Fibroblast of villous mesenchyme (primary cell): ENCODE measurements around the gene CPA2. TPM values are rescaled to one million over a fixed set of nuclear protein-coding genes. Genes with fewer than 3 reads are reported as not detected.
A peak's percentile ranks its signal among the peaks of the same experiment; 100 is the strongest.

Source experiments
- DNase-seq: peaks from one replicate; pipeline ENCODE4 v3.0.0-alpha.2; 2010; ENCODE audit warnings: low read depth
- H3K4me3 ChIP-seq: 2 replicates; pipeline ENCODE4 v1.5.1; 2011; ENCODE audit warnings: low read depth, mild to moderate bottlenecking, low read length
- total RNA-seq: library from RNA; depleted of rRNA; stranded (reverse); fragments of >200 nt; gene quantifications from 2 replicates; pipeline ENCODE4 v1.2.3, GENCODE V29; 2012
- TF ChIP-seq, protein P1 (sequence below): IDR thresholded peaks from 2 replicates; pipeline ENCODE4 v1.5.1; 2012; ENCODE audit warnings: low read depth, mild to moderate bottlenecking, low read length; ENCODE audit not compliant: insufficient read depth

CPA2 gene
- total RNA-seq, 1 donor, result not detected

DNA sequence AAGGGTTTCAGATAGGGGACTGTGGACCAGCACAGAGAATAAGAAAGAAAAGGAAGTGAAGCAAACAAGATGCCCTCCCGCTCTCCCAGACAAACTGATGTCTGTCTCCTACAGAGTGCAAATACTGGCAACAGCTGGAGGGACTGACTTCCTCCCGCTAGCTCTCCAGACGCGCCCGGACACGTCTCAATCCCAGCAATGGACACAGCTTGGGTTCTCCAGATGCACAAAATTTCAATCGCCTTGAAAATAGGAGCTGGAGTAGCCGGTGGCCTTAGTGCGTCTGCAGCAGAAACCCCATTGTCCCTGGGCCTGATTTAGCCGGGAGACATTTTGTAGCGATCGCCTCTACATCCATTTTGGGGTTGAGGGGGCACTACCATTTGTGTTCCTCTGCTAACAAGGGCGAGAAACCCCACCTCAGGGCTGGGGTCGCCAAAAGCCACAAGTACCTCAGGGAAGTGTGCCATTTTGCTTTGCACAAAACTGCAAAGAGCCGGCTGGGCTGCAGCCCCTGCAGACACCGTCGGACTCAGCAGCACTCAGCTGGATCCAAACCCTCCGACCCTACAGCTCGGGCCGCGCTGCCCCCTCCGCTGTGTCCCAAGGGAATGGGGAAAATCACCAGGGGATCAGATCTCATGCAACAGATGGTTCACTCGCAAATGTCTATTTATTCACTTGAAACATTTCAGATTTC, 5.9 kb downstream of the CPA2 start:
- TF ChIP-seq, protein P1, sequence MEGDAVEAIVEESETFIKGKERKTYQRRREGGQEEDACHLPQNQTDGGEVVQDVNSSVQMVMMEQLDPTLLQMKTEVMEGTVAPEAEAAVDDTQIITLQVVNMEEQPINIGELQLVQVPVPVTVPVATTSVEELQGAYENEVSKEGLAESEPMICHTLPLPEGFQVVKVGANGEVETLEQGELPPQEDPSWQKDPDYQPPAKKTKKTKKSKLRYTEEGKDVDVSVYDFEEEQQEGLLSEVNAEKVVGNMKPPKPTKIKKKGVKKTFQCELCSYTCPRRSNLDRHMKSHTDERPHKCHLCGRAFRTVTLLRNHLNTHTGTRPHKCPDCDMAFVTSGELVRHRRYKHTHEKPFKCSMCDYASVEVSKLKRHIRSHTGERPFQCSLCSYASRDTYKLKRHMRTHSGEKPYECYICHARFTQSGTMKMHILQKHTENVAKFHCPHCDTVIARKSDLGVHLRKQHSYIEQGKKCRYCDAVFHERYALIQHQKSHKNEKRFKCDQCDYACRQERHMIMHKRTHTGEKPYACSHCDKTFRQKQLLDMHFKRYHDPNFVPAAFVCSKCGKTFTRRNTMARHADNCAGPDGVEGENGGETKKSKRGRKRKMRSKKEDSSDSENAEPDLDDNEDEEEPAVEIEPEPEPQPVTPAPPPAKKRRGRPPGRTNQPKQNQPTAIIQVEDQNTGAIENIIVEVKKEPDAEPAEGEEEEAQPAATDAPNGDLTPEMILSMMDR, result no peak
- no peak overlapping the region for H3K4me3 ChIP-seq
- peak; percentile 28 for DNase-seq

DNA sequence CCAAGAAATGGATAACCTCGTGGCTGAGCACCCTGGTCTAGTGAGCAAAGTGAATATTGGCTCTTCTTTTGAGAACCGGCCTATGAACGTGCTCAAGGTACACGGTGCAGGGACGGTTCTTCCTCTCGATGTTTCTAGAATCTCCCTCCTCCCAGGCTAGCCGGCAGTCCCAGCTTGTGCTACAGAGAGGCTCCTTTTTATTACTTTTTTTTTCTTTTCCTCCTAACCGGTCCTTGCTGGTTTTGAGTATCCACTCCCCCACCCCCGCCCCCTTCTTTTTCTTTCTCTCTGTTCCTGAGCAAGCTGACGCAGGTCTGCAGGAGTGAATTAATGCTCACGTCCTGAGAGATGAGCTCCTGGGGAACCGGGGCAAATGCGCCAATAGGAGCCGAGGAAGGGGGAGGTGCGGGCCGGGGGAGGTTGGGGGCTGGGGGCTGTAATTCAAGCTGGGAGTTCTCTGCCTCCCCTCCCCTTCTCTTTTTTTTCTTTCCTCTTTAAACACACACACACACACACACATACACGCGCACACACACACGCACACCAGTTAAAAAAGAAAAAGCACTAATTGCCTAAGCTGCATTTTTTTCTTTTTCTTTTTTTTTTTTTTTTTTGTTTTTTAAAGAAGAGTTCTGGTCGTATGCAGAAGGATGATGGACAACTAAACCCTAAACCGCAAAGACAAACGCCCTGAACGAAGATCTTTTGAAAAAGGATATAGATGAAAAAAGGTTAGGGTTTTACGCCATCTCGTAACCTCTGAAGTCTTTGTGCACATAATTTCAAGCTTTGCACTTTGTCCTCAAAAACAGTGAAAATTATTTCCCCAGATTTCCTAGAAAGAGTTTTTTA, 6.6 kb downstream of the CPA2 start:
- H3K4me3 ChIP-seq, result peak overlapping the region; percentile 19
- TF ChIP-seq, protein P1, result no peak
- DNase-seq, result peak; percentile 94

DNA sequence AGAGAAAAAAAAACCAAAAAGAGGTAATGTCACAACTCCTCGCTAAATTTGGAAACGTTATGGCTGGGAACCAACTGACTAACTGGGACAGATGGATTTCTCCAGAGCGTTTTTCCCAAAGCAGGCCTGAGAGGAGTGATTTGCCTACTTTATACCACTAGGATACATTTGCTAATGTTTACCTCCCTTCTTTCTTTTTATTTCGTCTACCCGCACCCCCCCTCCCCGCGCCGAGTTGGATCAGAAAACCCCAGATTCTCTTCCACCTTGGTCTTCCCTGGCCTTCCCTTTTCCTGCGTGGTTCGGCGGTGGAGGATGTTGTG, 7.2 kb downstream of the CPA2 start:
- peak overlapping the region; percentile 19 for H3K4me3 ChIP-seq
- DNase-seq, result peak; percentile 92
- TF ChIP-seq, protein P1, result peak; percentile 20

DNA sequence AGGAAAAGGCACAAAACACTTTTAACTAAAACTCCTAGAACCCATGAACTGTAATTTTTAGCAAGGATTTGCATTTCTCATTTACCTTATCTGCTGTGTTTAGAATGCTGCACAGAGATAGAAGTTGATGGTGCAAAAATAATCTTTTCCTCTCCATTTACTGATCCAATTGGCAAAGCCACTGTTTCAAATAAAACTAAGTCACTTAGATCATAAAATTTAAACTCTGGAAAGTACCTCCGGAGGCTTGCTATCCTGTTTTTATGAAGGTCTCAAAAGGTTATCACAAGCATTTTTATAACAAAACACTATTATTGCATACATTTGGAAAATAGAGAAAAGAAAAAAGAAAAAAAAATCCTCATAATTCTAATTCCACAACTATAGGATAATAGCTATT, 7.6 kb downstream of the CPA2 start:
- peak; percentile 36 for DNase-seq
- H3K4me3 ChIP-seq, result no peak overlapping the region
- TF ChIP-seq, protein P1, result no peak

DNA sequence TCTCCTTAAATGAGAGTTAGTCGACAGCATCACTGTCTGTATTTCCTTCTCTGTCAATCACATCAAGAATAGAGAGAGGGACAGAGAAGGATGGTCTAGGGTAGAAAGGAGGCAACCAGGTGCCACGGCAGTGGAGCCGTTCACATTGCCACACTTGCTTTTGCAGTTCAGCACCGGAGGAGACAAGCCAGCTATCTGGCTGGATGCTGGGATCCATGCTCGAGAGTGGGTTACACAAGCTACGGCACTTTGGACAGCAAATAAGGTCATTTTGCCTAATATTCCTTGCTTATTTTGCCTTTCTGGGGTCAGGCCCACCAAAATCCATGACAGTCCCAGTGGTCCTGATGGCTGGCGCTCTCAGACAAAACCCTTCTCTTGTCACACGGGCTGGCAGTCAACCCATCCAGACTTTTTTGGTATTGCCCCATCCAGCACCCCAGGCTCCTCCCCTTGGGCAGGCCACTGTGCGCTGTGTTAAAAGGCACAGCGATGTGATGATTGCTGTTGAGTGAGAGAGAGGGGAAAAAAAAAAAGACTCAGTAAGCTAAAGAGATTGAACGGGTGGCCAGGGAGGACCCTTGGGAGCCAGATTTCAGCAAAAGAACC, 8.4 kb downstream of the CPA2 start:
- DNase-seq, result peak; percentile 64
- TF ChIP-seq, protein P1, result no peak
- H3K4me3 ChIP-seq, result peak overlapping the region; percentile 5

DNA sequence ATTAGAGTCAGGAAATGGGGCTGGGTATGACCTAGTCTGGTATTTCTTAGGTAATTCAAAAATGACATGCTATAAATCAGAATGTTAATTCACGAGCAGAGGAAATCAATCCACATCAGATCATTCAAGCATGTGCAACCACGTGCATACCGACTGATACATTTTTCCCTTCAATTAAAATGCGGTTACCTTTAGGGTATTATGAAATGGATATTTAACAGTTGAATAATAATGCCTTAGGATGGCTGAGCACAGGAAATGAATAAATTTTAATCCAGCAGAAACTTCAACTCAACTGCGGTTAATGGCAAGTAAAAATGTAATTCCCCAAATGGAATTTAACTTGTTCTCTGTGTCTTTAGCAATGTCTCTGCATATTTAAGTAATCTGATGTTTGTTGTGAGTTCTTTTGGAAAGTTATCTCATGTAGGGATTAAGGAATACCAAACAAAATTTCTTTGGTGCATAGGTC, 9.2 kb downstream of the CPA2 start:
- peak; percentile 95 for DNase-seq
- H3K4me3 ChIP-seq, result no peak overlapping the region
- TF ChIP-seq, protein P1, result no peak
